HG02973 (cell line): Measurements from ENCODE around the gene FSIP1.

Experiments used
- ATAC-seq: cut with Tn5 transposase; IDR thresholded peaks from one replicate; pipeline ENCODE4 v1.9.1; 2021; ENCODE audit warnings: moderate library complexity; ENCODE audit not compliant: unreplicated experiment

Gene FSIP1

GRCh38 chr15:39556461-39556860 is 226.2 kb downstream of the FSIP1 start:
- no peak for ATAC-seq

- no peak for ATAC-seq
These were observed 226.8 kb downstream of the FSIP1 start for GRCh38 chr15:39555885-39556284.

GRCh38 chr15:39554746-39555387 is 227.8 kb downstream of the FSIP1 start:
- ATAC-seq: no peak

GRCh38 chr15:39553947-39554693 is 228.5 kb downstream of the FSIP1 start:
- no peak for ATAC-seq

- no peak for ATAC-seq
These were observed 230.1 kb downstream of the FSIP1 start for GRCh38 chr15:39552556-39552955.

GRCh38 chr15:39551476-39551875 is 231.2 kb downstream of the FSIP1 start:
- ATAC-seq: no peak
